CD4-positive, CD25-positive, alpha-beta regulatory T cell (primary cell): ENCODE results near the gene TYMS. TPM values are rescaled to one million over a fixed set of nuclear protein-coding genes. Genes with fewer than 3 reads are reported as not detected.

Source experiments
- ATAC-seq, 2 donors: fragments of 150-1000 bp; cut with Tn5 transposase; one replicate each; pipeline ENCODE4 v1.10.0; 2021; ENCODE audit warnings: low read depth in 2 of 2, moderate number of reproducible peaks in 2 of 2, moderate library complexity in 1 of 2
- DNase-seq, 3 donors: peaks; one replicate each; pipeline versions ENCODE4 v3.0.0 to v3.0.0-alpha.2; 2012 to 2022; ENCODE audit warnings: mixed read lengths in 1 of 3
- H3K27ac ChIP-seq: one replicate; pipeline ENCODE4 v1.7.0; 2013; ENCODE audit warnings: mild to moderate bottlenecking, low read length; ENCODE audit not compliant: insufficient read depth, poor library complexity, severe bottlenecking
- H3K27me3 ChIP-seq: one replicate; pipeline ENCODE4 v1.7.0; 2013; ENCODE audit warnings: low read length; ENCODE audit not compliant: control insufficient read depth, insufficient read depth
- H3K36me3 ChIP-seq: one replicate; pipeline ENCODE4 v1.7.0; 2013; ENCODE audit warnings: mild to moderate bottlenecking, low read length, moderate library complexity; ENCODE audit not compliant: control insufficient read depth, insufficient read depth
- H3K4me1 ChIP-seq: 2 replicates; pipeline ENCODE4 v1.7.0; 2013; ENCODE audit warnings: mild to moderate bottlenecking, low read length; ENCODE audit not compliant: insufficient read depth, control insufficient read depth, poor library complexity, severe bottlenecking
- H3K4me3 ChIP-seq: one replicate; pipeline ENCODE4 v1.7.0; 2013; ENCODE audit warnings: low read depth, mild to moderate bottlenecking, low read length, moderate library complexity
- H3K9me3 ChIP-seq, 2 experiments: 1 replicate in 1 of 2; 2 replicates in 1 of 2; pipeline ENCODE4 v1.7.0; 2013; ENCODE audit warnings: low read length in 2 of 2, mild to moderate bottlenecking in 1 of 2, moderate library complexity in 1 of 2; ENCODE audit not compliant: control insufficient read depth in 2 of 2
- H3K27ac Mint-ChIP-seq, 3 donors: one replicate each; pipeline ENCODE4 v1.8.0; 2020 to 2022; ENCODE audit warnings: mild to moderate bottlenecking in 3 of 3, mixed read lengths in 3 of 3, moderate library complexity in 2 of 3
- H3K27me3 Mint-ChIP-seq: one replicate; pipeline ENCODE4 v1.8.0; 2022; ENCODE audit warnings: mild to moderate bottlenecking, mixed read lengths
- H3K36me3 Mint-ChIP-seq: one replicate; pipeline ENCODE4 v1.8.0; 2020; ENCODE audit warnings: mixed read lengths
- H3K4me1 Mint-ChIP-seq, 4 donors: one replicate each; pipeline ENCODE4 v1.8.0; 2020 to 2022; ENCODE audit warnings: mixed read lengths in 4 of 4, mild to moderate bottlenecking in 1 of 4
- H3K4me3 Mint-ChIP-seq, 4 donors: one replicate each; pipeline ENCODE4 v1.8.0; 2020 to 2022; ENCODE audit warnings: mild to moderate bottlenecking in 4 of 4, mixed read lengths in 4 of 4, moderate library complexity in 3 of 4
- H3K9me3 Mint-ChIP-seq, 7 donors: one replicate each; pipeline ENCODE4 v1.8.0; 2020 to 2022; ENCODE audit warnings: mixed read lengths in 7 of 7, mild to moderate bottlenecking in 3 of 7, moderate library complexity in 2 of 7
- polyA plus RNA-seq, 4 donors: library from polyadenylated mRNA; unstranded; fragments of 300-500 nt; fragmentation: Illumina TruSeq; gene quantifications; one replicate each; pipeline ENCODE4 v1.2.3, GENCODE V29; 2021
- total RNA-seq: library from RNA; stranded (reverse); gene quantifications from one replicate; pipeline ENCODE4 v1.2.3, GENCODE V29; 2022

TYMS gene
- total and polyA plus RNA-seq, 5 donors from 2014 or later: 4.9 to 14.4 (median 7.3) TPM

DNA sequence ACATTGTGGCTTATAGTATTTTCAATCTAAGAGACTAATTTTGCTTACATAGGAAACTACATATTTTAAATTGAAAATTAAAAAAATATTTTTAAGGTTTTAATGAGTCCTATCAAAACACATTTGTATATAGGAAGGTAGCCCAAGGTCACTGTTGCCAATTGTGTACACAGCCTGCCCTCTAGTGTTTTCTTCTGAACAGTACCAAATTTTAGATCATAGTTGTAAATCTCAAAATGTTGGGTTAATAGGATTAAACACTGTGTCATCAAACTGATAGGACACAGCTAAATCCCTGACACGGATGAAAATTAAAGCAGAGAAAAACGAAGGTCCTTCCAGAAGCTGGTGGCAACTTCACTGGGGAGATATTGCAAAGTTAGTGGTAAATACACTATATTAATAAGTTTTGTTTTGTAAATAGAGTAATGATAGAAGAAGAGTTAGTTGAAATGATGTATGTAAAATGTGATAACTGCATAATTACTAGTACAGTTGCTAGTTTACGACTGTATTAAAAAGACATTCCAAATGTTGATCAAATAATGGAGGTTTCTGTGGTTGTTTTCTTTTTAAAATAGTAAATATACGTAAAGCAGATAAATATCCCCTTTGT is 41.0 kb upstream of the TYMS start:
- Histone ChIP-seq H3K9me3 (no peaks in the 10 kb centered on the region), H3K27me3 (peaks cover 5% of the 10 kb centered on the region), H3K36me3 (no peaks in the 10 kb centered on the region), H3K4me1 (no peaks in the 10 kb centered on the region), H3K27ac (no peak overlapping the region), H3K4me3 (no peak overlapping the region)
- ATAC-seq (peak in 1 of 2 donors; percentile 37), DNase-seq (peak in 2 of 3 donors; percentile 4 to 26)
- Mint-ChIP-seq H3K4me3 (no peak overlapping the region), H3K27me3 (peaks cover 16% of the 10 kb centered on the region), H3K27ac (no peak overlapping the region), H3K36me3 (no peaks in the 10 kb centered on the region), H3K4me1 (peaks cover 0 to 6% (median 0%) of the 10 kb centered on the region in 4 donors), H3K9me3 (no peaks in the 10 kb centered on the region)

- no peak for DNase-seq
- Histone ChIP-seq H3K9me3 (no peaks in the 10 kb centered on the region), H3K4me1 (no peaks in the 10 kb centered on the region), H3K4me3 (no peak overlapping the region), H3K27me3 (peaks cover 10% of the 10 kb centered on the region), H3K27ac (no peak overlapping the region), H3K36me3 (no peaks in the 10 kb centered on the region)
- Mint-ChIP-seq H3K27ac (no peak overlapping the region), H3K9me3 (no peaks in the 10 kb centered on the region), H3K36me3 (no peaks in the 10 kb centered on the region), H3K27me3 (peaks cover 30% of the 10 kb centered on the region), H3K4me3 (no peak overlapping the region), H3K4me1 (peaks cover 0 to 6% (median 0%) of the 10 kb centered on the region in 4 donors)
- ATAC-seq: no peak
Observed at GRCh38 chr18:617970-618504, 39.4 kb upstream of the TYMS start.

GRCh38 chr18:618618-619017 is 38.8 kb upstream of the TYMS start:
- Histone ChIP-seq H3K36me3 (no peaks in the 10 kb centered on the region), H3K4me1 (no peaks in the 10 kb centered on the region), H3K27ac (no peak overlapping the region), H3K4me3 (no peak overlapping the region), H3K9me3 (no peaks in the 10 kb centered on the region), H3K27me3 (peaks cover 10% of the 10 kb centered on the region)
- no peak overlapping the region for H3K27ac Mint-ChIP-seq
- H3K9me3 Mint-ChIP-seq: no peaks in the 10 kb centered on the region
- ATAC-seq (no peak), DNase-seq (no peak)
- H3K4me3 Mint-ChIP-seq: no peak overlapping the region
- H3K27me3 Mint-ChIP-seq: peaks cover 30% of the 10 kb centered on the region
- no peaks in the 10 kb centered on the region for H3K36me3 Mint-ChIP-seq
- H3K4me1 Mint-ChIP-seq: peaks cover 0 to 6% (median under 1%) of the 10 kb centered on the region in 4 donors

DNA sequence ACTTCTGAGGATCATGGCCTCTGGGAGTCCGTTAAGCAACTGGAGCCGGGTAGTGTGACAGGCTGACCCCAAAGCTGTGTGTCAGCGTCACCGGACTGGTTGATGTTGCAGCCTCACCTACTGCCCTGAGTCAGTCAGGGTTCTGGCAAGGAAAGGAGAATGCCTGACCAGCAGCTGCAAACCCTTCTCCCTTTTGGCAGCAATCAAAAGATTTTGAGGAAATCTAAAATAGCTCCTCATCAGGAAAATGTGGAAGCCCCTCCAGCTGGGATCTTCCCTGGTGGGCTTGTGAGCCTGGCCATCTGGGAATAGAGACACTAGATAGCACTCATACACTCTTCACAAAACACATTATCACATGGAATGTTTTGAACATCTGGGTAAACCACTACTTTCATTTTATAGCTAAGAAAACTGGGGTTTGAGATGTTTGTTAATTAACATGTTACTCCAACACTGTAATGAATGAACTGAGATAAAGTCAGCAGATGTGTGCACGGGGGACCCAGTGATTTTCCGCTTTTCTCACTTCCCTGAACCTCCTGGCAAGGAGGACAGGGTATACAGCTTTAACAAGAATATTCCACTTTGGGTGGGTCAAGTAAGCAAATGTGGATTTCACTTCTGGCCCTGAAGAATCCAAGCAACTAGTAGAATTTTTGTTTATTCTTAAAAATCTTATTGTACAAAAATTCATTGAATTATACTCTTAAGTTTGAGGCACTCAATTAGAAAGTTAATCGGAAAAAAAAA is 36.0 kb upstream of the TYMS start:
- Mint-ChIP-seq H3K27ac (no peak overlapping the region), H3K9me3 (no peaks in the 10 kb centered on the region), H3K4me3 (no peak overlapping the region), H3K27me3 (peaks cover 33% of the 10 kb centered on the region), H3K36me3 (no peaks in the 10 kb centered on the region), H3K4me1 (peaks cover 0 to 6% (median 4%) of the 10 kb centered on the region in 4 donors)
- Histone ChIP-seq H3K36me3 (no peaks in the 10 kb centered on the region), H3K4me3 (no peak overlapping the region), H3K9me3 (no peaks in the 10 kb centered on the region), H3K4me1 (no peaks in the 10 kb centered on the region), H3K27ac (no peak overlapping the region), H3K27me3 (peaks cover 5% of the 10 kb centered on the region)
- ATAC-seq: no peak
- no peak for DNase-seq

DNA sequence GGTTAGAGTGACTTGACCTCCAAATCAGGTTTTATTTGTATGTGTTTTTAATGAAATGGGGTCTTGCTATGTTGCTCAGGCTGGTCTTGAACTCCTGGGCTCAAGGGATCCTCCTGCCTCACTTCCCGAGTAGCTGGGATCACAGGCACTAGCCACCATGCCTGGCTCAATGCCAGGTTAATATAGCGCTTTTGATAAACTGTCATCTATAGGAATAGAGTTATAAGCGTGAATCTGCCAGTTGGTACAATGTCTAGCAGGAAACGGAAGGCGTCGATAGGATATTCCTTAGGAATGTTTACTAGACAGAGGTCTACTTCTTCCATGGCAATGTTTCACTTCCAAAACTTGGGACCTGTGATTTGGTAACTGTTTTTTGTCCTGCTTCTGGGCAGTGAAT is 35.2 kb upstream of the TYMS start:
- peaks cover 35% of the 10 kb centered on the region for H3K27me3 Mint-ChIP-seq
- ATAC-seq (no peak), DNase-seq (no peak)
- Histone ChIP-seq H3K4me1 (no peaks in the 10 kb centered on the region), H3K4me3 (no peak overlapping the region), H3K9me3 (no peaks in the 10 kb centered on the region), H3K27me3 (peaks cover 5% of the 10 kb centered on the region), H3K27ac (no peak overlapping the region), H3K36me3 (no peaks in the 10 kb centered on the region)
- H3K4me3 Mint-ChIP-seq: no peak overlapping the region
- H3K4me1 Mint-ChIP-seq: peaks cover 0 to 10% (median 4%) of the 10 kb centered on the region in 4 donors
- no peaks in the 10 kb centered on the region for H3K9me3 Mint-ChIP-seq
- H3K36me3 Mint-ChIP-seq: no peaks in the 10 kb centered on the region
- no peak overlapping the region for H3K27ac Mint-ChIP-seq

- Histone ChIP-seq H3K36me3 (no peaks in the 10 kb centered on the region), H3K9me3 (no peaks in the 10 kb centered on the region), H3K27me3 (peaks cover 5% of the 10 kb centered on the region), H3K27ac (no peak overlapping the region), H3K4me3 (no peak overlapping the region), H3K4me1 (no peaks in the 10 kb centered on the region)
- peaks cover 0 to 6% (median 4%) of the 10 kb centered on the region in 4 donors for H3K4me1 Mint-ChIP-seq
- no peak overlapping the region for H3K4me3 Mint-ChIP-seq
- no peaks in the 10 kb centered on the region for H3K36me3 Mint-ChIP-seq
- peak; percentile 17 to 72 (median 36) for DNase-seq
- ATAC-seq: peak; percentile 55 to 56
- H3K27me3 Mint-ChIP-seq: peaks cover 45% of the 10 kb centered on the region
- H3K9me3 Mint-ChIP-seq: no peaks in the 10 kb centered on the region
- no peak overlapping the region for H3K27ac Mint-ChIP-seq
Observed at GRCh38 chr18:623761-624620, 33.5 kb upstream of the TYMS start.

DNA sequence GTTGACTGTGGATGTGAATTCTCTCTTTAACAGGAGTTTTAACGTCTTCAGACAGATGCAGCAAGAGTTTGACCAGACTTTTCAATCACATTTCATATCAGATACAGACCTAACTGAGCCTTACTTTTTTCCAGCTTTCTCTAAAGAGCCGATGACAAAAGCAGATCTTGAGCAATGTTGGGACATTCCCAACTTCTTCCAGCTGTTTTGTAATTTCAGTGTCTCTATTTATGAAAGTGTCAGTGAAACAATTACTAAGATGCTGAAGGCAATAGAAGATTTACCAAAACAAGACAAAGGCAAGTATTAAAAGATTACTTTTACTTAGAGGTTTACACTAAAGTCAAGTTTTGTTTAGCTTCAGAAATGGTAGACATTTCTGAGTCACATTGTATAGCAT is 30.2 kb upstream of the TYMS start:
- Histone ChIP-seq H3K9me3 (no peaks in the 10 kb centered on the region), H3K4me3 (no peak overlapping the region), H3K27me3 (peaks cover 3% of the 10 kb centered on the region), H3K36me3 (no peaks in the 10 kb centered on the region), H3K4me1 (no peaks in the 10 kb centered on the region), H3K27ac (no peak overlapping the region)
- peaks cover 0 to 5% (median 0%) of the 10 kb centered on the region in 7 donors for H3K9me3 Mint-ChIP-seq
- peaks cover 0 to 5% (median 4%) of the 10 kb centered on the region in 4 donors for H3K4me1 Mint-ChIP-seq
- DNase-seq: no peak
- H3K27ac Mint-ChIP-seq: no peak overlapping the region
- no peaks in the 10 kb centered on the region for H3K36me3 Mint-ChIP-seq
- H3K27me3 Mint-ChIP-seq: peaks cover 44% of the 10 kb centered on the region
- no peak overlapping the region for H3K4me3 Mint-ChIP-seq
- no peak for ATAC-seq
